Astrocyte (in vitro differentiated cells and primary cell): ENCODE results near the gene AMN. TPM values are rescaled to one million over a fixed set of nuclear protein-coding genes. Genes with fewer than 3 reads are reported as not detected.

ENCODE experiments used
- DNase-seq: peaks from one replicate; pipeline ENCODE4 v3.0.0-alpha.2; 2010; ENCODE audit warnings: low read depth
- FAIRE-seq: peaks from 2 replicates; lab custom pipeline; 2011; peaks lifted over from hg19 to GRCh38; lab: Jason Lieb, UNC
- H2AFZ ChIP-seq: 2 replicates; pipeline ENCODE4 v1.6.0; 2012; ENCODE audit warnings: low read depth, low read length, inconsistent platforms
- H3K27ac ChIP-seq: 2 replicates; pipeline ENCODE4 v1.5.1; 2011; ENCODE audit warnings: low read depth, low read length, inconsistent platforms
- H3K27me3 ChIP-seq: 2 replicates; pipeline ENCODE4 v1.6.0; 2011; ENCODE audit warnings: low read length, inconsistent platforms; ENCODE audit not compliant: insufficient read depth
- H3K36me3 ChIP-seq: 2 replicates; pipeline ENCODE4 v1.5.1; 2011; ENCODE audit warnings: low read length, inconsistent platforms; ENCODE audit not compliant: insufficient read depth
- H3K4me1 ChIP-seq: 2 replicates; pipeline ENCODE4 v1.5.1; 2011; ENCODE audit warnings: low read length, inconsistent platforms; ENCODE audit not compliant: insufficient read depth
- H3K4me2 ChIP-seq: 2 replicates; pipeline ENCODE4 v1.6.0; 2012; ENCODE audit warnings: low read length, inconsistent platforms
- H3K4me3 ChIP-seq: 2 replicates; pipeline ENCODE4 v1.5.1; 2011; ENCODE audit warnings: low read depth, mild to moderate bottlenecking, low read length, inconsistent platforms; ENCODE audit not compliant: insufficient read depth
- H3K79me2 ChIP-seq: 2 replicates; pipeline ENCODE4 v1.6.0; 2012; ENCODE audit warnings: mild to moderate bottlenecking, low read length, inconsistent platforms; ENCODE audit not compliant: insufficient read depth
- H3K9ac ChIP-seq: 2 replicates; pipeline ENCODE4 v1.6.0; 2012; ENCODE audit warnings: mild to moderate bottlenecking, low read length, inconsistent platforms
- H3K9me3 ChIP-seq: 2 replicates; pipeline ENCODE4 v1.5.1; 2012; ENCODE audit warnings: low read depth, mild to moderate bottlenecking, low read length, inconsistent platforms; ENCODE audit not compliant: insufficient read depth
- H4K20me1 ChIP-seq: 2 replicates; pipeline ENCODE4 v1.6.0; 2012; ENCODE audit warnings: low read length, inconsistent platforms; ENCODE audit not compliant: insufficient read depth
- H3K27ac Mint-ChIP-seq: one replicate; pipeline ENCODE4 v1.8.0; 2021; ENCODE audit warnings: mild to moderate bottlenecking, mixed read lengths; ENCODE audit not compliant: unreplicated experiment
- H3K27me3 Mint-ChIP-seq: one replicate; pipeline ENCODE4 v1.8.0; 2021; ENCODE audit warnings: low read depth, mixed read lengths; ENCODE audit not compliant: unreplicated experiment
- H3K36me3 Mint-ChIP-seq: one replicate; pipeline ENCODE4 v1.8.0; 2021; ENCODE audit warnings: low read depth, mixed read lengths; ENCODE audit not compliant: unreplicated experiment
- H3K4me1 Mint-ChIP-seq: one replicate; pipeline ENCODE4 v1.8.0; 2021; ENCODE audit warnings: low read depth, mixed read lengths; ENCODE audit not compliant: unreplicated experiment
- H3K4me3 Mint-ChIP-seq: one replicate; pipeline ENCODE4 v1.8.0; 2021; ENCODE audit warnings: mild to moderate bottlenecking, moderate library complexity, mixed read lengths; ENCODE audit not compliant: unreplicated experiment
- H3K9me3 Mint-ChIP-seq: one replicate; pipeline ENCODE4 v1.8.0; 2021; ENCODE audit warnings: mild to moderate bottlenecking, mixed read lengths; ENCODE audit not compliant: unreplicated experiment
- CTCF ChIP-seq: IDR thresholded peaks from 2 replicates; pipeline ENCODE4 v1.5.1; 2011; ENCODE audit warnings: low read depth, mild to moderate bottlenecking, inconsistent platforms, low read length, moderate library complexity; ENCODE audit not compliant: insufficient read depth
- EZH2 ChIP-seq: IDR thresholded peaks from 2 replicates; pipeline ENCODE4 v1.6.1; 2012; ENCODE audit warnings: mild to moderate bottlenecking, low read length, inconsistent platforms; ENCODE audit not compliant: insufficient read depth
- total RNA-seq: library from RNA; stranded (reverse); gene quantifications from 2 replicates; pipeline ENCODE4 v1.2.1, GENCODE V29; 2021

The AMN gene
- total RNA-seq, 1 donor from 2014 or later = 2.0 TPM

DNA sequence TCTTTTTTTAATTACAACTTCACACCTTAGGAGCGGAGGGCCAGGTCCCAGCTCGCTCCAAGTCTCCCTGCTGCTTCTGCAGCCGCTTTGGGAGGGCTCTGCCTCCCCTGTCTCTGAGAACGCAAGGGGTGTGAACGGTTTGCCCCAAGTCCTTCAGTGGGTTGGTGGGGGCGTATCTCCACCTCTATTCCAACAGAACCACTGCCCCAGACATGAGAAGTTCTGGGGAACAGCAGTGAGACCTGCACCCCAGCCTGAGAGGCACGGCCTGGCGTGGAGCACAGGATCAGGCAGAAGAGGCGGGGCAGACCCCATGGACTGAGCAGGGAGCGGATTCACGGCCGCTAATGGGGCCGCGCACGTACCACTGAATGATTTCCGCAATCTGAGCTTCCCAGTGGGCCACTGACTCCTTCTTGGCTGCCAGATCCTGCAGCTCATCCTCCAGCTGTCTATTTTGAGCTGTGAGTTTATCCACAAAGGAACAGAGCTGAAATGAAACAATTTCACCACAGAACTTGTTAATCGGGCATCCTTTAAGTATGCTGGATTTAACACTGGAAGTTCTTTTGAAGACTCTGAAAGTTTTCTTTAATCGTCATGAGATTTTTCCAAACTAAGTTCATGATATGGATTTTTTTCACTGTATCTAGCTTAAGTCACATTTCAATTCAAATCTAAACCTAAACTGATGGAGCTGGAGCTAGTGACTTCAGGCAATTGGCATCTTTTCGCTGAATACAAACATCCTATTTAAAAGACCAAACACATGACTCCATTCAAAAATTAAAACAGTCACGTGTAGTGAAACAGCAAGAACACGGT is 44.4 kb downstream of the AMN start:
- H3K4me2 ChIP-seq = no peak overlapping the region
- Mint-ChIP-seq H3K27me3 (no peaks in the 10 kb centered on the region), H3K4me3 (no peak overlapping the region), H3K27ac (no peak overlapping the region), H3K36me3 (peaks cover 22% of the 10 kb centered on the region), H3K4me1 (no peaks in the 10 kb centered on the region), H3K9me3 (no peaks in the 10 kb centered on the region)
- no peaks in the 10 kb centered on the region for H3K79me2 ChIP-seq
- FAIRE-seq (no peak), DNase-seq (no peak)
- TF ChIP-seq EZH2 = no peak
- TF ChIP-seq CTCF = no peak
- H3K9me3 ChIP-seq = no peaks in the 10 kb centered on the region
- H3K27me3 ChIP-seq = no peaks in the 10 kb centered on the region
- peaks cover 71% of the 10 kb centered on the region for H3K36me3 ChIP-seq
- H3K27ac ChIP-seq = no peak overlapping the region
- H3K4me3 ChIP-seq = no peak overlapping the region
- no peaks in the 10 kb centered on the region for H3K4me1 ChIP-seq
- no peak overlapping the region for H3K9ac ChIP-seq
- peaks cover 34% of the 10 kb centered on the region for H4K20me1 ChIP-seq
- no peak overlapping the region for H2AFZ ChIP-seq

GRCh38 chr14:102967506-102967795 is 45.0 kb downstream of the AMN start:
- no peak for TF ChIP-seq CTCF
- no peak for TF ChIP-seq EZH2
- H2AFZ ChIP-seq = no peak overlapping the region
- peaks cover 34% of the 10 kb centered on the region for H4K20me1 ChIP-seq
- Mint-ChIP-seq H3K4me3 (no peak overlapping the region), H3K4me1 (no peaks in the 10 kb centered on the region), H3K27ac (no peak overlapping the region), H3K36me3 (peaks cover 20% of the 10 kb centered on the region), H3K9me3 (no peaks in the 10 kb centered on the region), H3K27me3 (no peaks in the 10 kb centered on the region)
- H3K36me3 ChIP-seq = peaks cover 69% of the 10 kb centered on the region
- no peak for DNase-seq
- no peaks in the 10 kb centered on the region for H3K79me2 ChIP-seq
- no peak overlapping the region for H3K9ac ChIP-seq
- FAIRE-seq = no peak
- H3K4me3 ChIP-seq = no peak overlapping the region
- H3K9me3 ChIP-seq = no peaks in the 10 kb centered on the region
- no peaks in the 10 kb centered on the region for H3K4me1 ChIP-seq
- no peak overlapping the region for H3K4me2 ChIP-seq
- H3K27ac ChIP-seq = no peak overlapping the region
- no peaks in the 10 kb centered on the region for H3K27me3 ChIP-seq

DNA sequence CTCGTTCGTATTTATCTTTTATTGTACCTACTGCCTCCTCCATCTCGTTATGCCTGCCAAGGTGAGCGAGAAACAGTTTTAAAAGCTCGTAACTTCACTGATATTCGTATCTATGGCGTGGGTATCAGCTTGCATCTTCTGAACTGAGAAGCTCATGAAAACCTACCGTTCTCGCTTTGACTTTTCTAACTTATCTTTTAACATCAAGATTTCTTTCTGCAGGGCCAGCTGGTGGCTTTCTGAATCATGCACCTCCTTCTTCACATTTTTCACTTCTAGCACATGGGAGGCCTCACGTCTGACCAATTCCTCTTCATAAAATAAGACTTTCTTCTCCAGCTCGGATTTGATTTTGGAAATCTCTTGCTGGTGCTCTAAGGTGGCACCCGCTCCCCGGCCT is 45.8 kb downstream of the AMN start:
- no peak overlapping the region for H3K4me2 ChIP-seq
- H4K20me1 ChIP-seq = peaks cover 41% of the 10 kb centered on the region
- no peak overlapping the region for H3K27ac ChIP-seq
- H3K4me1 ChIP-seq = no peaks in the 10 kb centered on the region
- H3K27me3 ChIP-seq = no peaks in the 10 kb centered on the region
- H3K4me3 Mint-ChIP-seq = no peak overlapping the region
- no peak for DNase-seq
- H3K9me3 Mint-ChIP-seq = no peaks in the 10 kb centered on the region
- no peak overlapping the region for H3K27ac Mint-ChIP-seq
- no peaks in the 10 kb centered on the region for H3K9me3 ChIP-seq
- H3K4me3 ChIP-seq = no peak overlapping the region
- H3K4me1 Mint-ChIP-seq = peaks cover 1% of the 10 kb centered on the region
- peaks cover 24% of the 10 kb centered on the region for H3K36me3 Mint-ChIP-seq
- H3K9ac ChIP-seq = no peak overlapping the region
- H3K79me2 ChIP-seq = no peaks in the 10 kb centered on the region
- no peak for FAIRE-seq
- H3K36me3 ChIP-seq = peaks cover 73% of the 10 kb centered on the region
- TF ChIP-seq EZH2 = no peak
- no peak for TF ChIP-seq CTCF
- no peak overlapping the region for H2AFZ ChIP-seq
- H3K27me3 Mint-ChIP-seq = no peaks in the 10 kb centered on the region
